ENCODE data around the gene MAGEA9.
A peak's percentile ranks its signal among the peaks of the same experiment; 100 is the strongest.
"Not testable (repeated sequence)": the region's sequence is repeated elsewhere in the genome, so short reads cannot be mapped to it uniquely, and the experiment has no call there.

MAGEA9 gene

GRCh38 chrX:149807747-149808458 lies 26.2 kb downstream of the MAGEA9 start:
- DNase-seq, result no peak

- no peak for DNase-seq
Measured at GRCh38 chrX:149818652-149819051, 36.9 kb downstream of the MAGEA9 start.

- no peak for DNase-seq
Measured at GRCh38 chrX:149819371-149819770, 37.6 kb downstream of the MAGEA9 start.

GRCh38 chrX:149825424-149825823 lies 43.7 kb downstream of the MAGEA9 start:
- peak; percentile 74 to 76 for DNase-seq

- DNase-seq, result no peak
Measured at GRCh38 chrX:149827254-149827653, 45.5 kb downstream of the MAGEA9 start.

GRCh38 chrX:149829751-149830191 lies 48.0 kb downstream of the MAGEA9 start:
- peak in 1 of 2 experiments; percentile 32 for DNase-seq

- peak; percentile 44 to 46 for DNase-seq
Measured at GRCh38 chrX:149830192-149830873, 48.6 kb downstream of the MAGEA9 start.

- no peak for DNase-seq
Measured at GRCh38 chrX:149831473-149831872, 49.7 kb downstream of the MAGEA9 start.

GRCh38 chrX:149836728-149837127 lies 55.0 kb downstream of the MAGEA9 start:
- DNase-seq, result not testable (repeated sequence)

- no peak for DNase-seq
Measured at GRCh38 chrX:149837167-149837566, 55.4 kb downstream of the MAGEA9 start.

Measured in activated T-cell treated with anti-CD3 and anti-CD28 coated beads, Interleukin-2, amount 50 U/mL, for 48 hours (primary cell).